CD14-positive monocyte (primary cell): ENCODE results near the gene OR2J3. TPM values are rescaled to one million over a fixed set of nuclear protein-coding genes. Genes with fewer than 3 reads are reported as not detected.

Experiments used
- DNase-seq, 3 donors: peaks; one replicate each; pipeline ENCODE4 v3.0.0-alpha.2; 2011 to 2022
- H2AFZ ChIP-seq: 2 replicates; pipeline ENCODE4 v1.6.0; 2012; ENCODE audit warnings: mild to moderate bottlenecking, low read depth, low read length, inconsistent platforms; ENCODE audit not compliant: insufficient read depth, poor library complexity, severe bottlenecking
- H3K27ac ChIP-seq, 2 donors: 1 replicate in 1 of 2; 2 replicates in 1 of 2; pipeline ENCODE4 v1.5.1; 2012 to 2013; ENCODE audit warnings: low read length in 2 of 2, control low read depth in 1 of 2, inconsistent platforms in 1 of 2, low read depth in 1 of 2, mild to moderate bottlenecking in 1 of 2
- H3K27me3 ChIP-seq, 2 donors: one replicate each; pipeline versions ENCODE4 v1.6.0 to v1.6.1; 2011 to 2013; ENCODE audit warnings: low read length in 2 of 2; ENCODE audit not compliant: control insufficient read depth in 2 of 2, insufficient read depth in 2 of 2
- H3K36me3 ChIP-seq, 2 donors: replicated peaks in 1 of 2; 1 replicate in 1 of 2; 2 replicates in 1 of 2; pipeline versions ENCODE4 v1.5.1 to v1.6.1; 2012 to 2013; ENCODE audit warnings: low read length in 2 of 2, control low read depth in 1 of 2, inconsistent platforms in 1 of 2, mild to moderate bottlenecking in 1 of 2; ENCODE audit not compliant: insufficient read depth in 2 of 2, control insufficient read depth in 1 of 2
- H3K4me1 ChIP-seq, 2 donors: 1 replicate in 1 of 2; 2 replicates in 1 of 2; pipeline versions ENCODE4 v1.5.1 to v1.6.1; 2012 to 2013; ENCODE audit warnings: low read length in 2 of 2, control low read depth in 1 of 2, inconsistent platforms in 1 of 2, mild to moderate bottlenecking in 1 of 2, moderate library complexity in 1 of 2; ENCODE audit not compliant: insufficient read depth in 2 of 2, control insufficient read depth in 1 of 2
- H3K4me2 ChIP-seq: replicated peaks from 2 replicates; pipeline ENCODE3; 2012; ENCODE audit warnings: low read length, moderate library complexity, mild to moderate bottlenecking; ENCODE audit not compliant: poor library complexity, severe bottlenecking; ENCODE audit errors: extremely low read depth
- H3K4me3 ChIP-seq, 3 experiments: fragments of 200-600 bp in 1 of 3; sonication (generic) in 1 of 3; replicated peaks in 1 of 3; 1 replicate in 2 of 3; 2 replicates in 1 of 3; pipeline ENCODE4 v1.5.1; 2011 to 2013; ENCODE audit warnings: low read length in 3 of 3, mild to moderate bottlenecking in 3 of 3, control low read depth in 2 of 3, low read depth in 2 of 3, inconsistent platforms in 1 of 3, moderate library complexity in 1 of 3
- H3K79me2 ChIP-seq: 2 replicates; pipeline ENCODE4 v1.6.0; 2012; ENCODE audit warnings: mild to moderate bottlenecking, control low read depth, inconsistent platforms, low read length, moderate library complexity; ENCODE audit not compliant: insufficient read depth
- H3K9ac ChIP-seq: 2 replicates; pipeline ENCODE4 v1.6.0; 2017; ENCODE audit warnings: low read length, mild to moderate bottlenecking; ENCODE audit not compliant: insufficient read depth, poor library complexity, severe bottlenecking
- H3K9me3 ChIP-seq, 2 donors: replicated peaks in 1 of 2; 1 replicate in 1 of 2; 2 replicates in 1 of 2; pipeline versions ENCODE4 v1.5.1 to v1.6.1; 2012 to 2013; ENCODE audit warnings: low read length in 2 of 2, control low read depth in 1 of 2; ENCODE audit not compliant: control insufficient read depth in 1 of 2, insufficient read depth in 1 of 2
- H4K20me1 ChIP-seq: 2 replicates; pipeline ENCODE4 v1.6.0; 2012; ENCODE audit warnings: mild to moderate bottlenecking, low read length, control low read depth, moderate library complexity; ENCODE audit not compliant: insufficient read depth
- H3K27ac Mint-ChIP-seq, 7 donors: one replicate each; pipeline ENCODE4 v1.8.0; 2020; ENCODE audit warnings: mild to moderate bottlenecking in 7 of 7, mixed read lengths in 7 of 7, moderate library complexity in 6 of 7, inconsistent platforms in 2 of 7
- H3K27me3 Mint-ChIP-seq, 3 donors: one replicate each; pipeline ENCODE4 v1.8.0; 2021 to 2022; ENCODE audit warnings: low read depth in 3 of 3, mild to moderate bottlenecking in 3 of 3, mixed read lengths in 3 of 3, moderate library complexity in 3 of 3, inconsistent platforms in 1 of 3
- H3K36me3 Mint-ChIP-seq, 2 donors: one replicate each; pipeline ENCODE4 v1.8.0; 2020; ENCODE audit warnings: mixed read lengths in 2 of 2, inconsistent platforms in 1 of 2, mild to moderate bottlenecking in 1 of 2
- H3K4me1 Mint-ChIP-seq: one replicate; pipeline ENCODE4 v1.8.0; 2020; ENCODE audit warnings: mild to moderate bottlenecking, mixed read lengths
- H3K4me3 Mint-ChIP-seq, 2 donors: one replicate each; pipeline ENCODE4 v1.8.0; 2020; ENCODE audit warnings: mild to moderate bottlenecking in 2 of 2, mixed read lengths in 2 of 2, moderate library complexity in 1 of 2
- H3K9me3 Mint-ChIP-seq, 7 donors: one replicate each; pipeline ENCODE4 v1.8.0; 2020 to 2022; ENCODE audit warnings: mixed read lengths in 7 of 7, mild to moderate bottlenecking in 6 of 7, moderate library complexity in 6 of 7, inconsistent platforms in 2 of 7
- CTCF ChIP-seq: fragments of 200-600 bp; IDR thresholded peaks from one replicate; pipeline ENCODE4 v1.8.0; 2022; ENCODE audit warnings: antibody characterized with exemption, mild to moderate bottlenecking
- WGBS: methylation state at CpG from one replicate; pipeline ENCODE4 v1.1.5; 2013; ENCODE audit warnings: missing lambda C conversion rate; ENCODE audit not compliant: insufficient coverage; 5-methylcytosine and 5-hydroxymethylcytosine counted together
- intact Hi-C, 2 donors: fragments of 100-400 bp; cut with micrococcal nuclease; formaldehyde crosslinking; loops; one replicate each; pipeline versions ENCODE4 v1.15.0 to v1.15.1; 2023
- polyA plus RNA-seq, 3 donors: library from polyadenylated mRNA; depleted of rRNA in 1 of 3; unstranded in 2 of 3; stranded (reverse) in 1 of 3; fragments of 300-500 nt in 2 of 3; fragments of >200 nt in 1 of 3; fragmentation: Illumina TruSeq in 2 of 3; gene quantifications; 1 replicate in 2 of 3; 2 replicates in 1 of 3; pipeline ENCODE4 v1.2.3, GENCODE V29; 2012 to 2021

Gene OR2J3
- polyA plus RNA-seq, 3 donors = not detected

- H3K4me1 Mint-ChIP-seq = no peaks in the 10 kb centered on the region
- Histone ChIP-seq H2AFZ (no peak overlapping the region), H3K9ac (no peak overlapping the region), H3K9me3 (peaks cover 0 to 3% of the 10 kb centered on the region in 2 donors), H3K4me1 (no peaks in the 10 kb centered on the region), H3K36me3 (no peaks in the 10 kb centered on the region), H3K4me2 (no peak overlapping the region), H3K79me2 (no peaks in the 10 kb centered on the region), H4K20me1 (no peaks in the 10 kb centered on the region), H3K27me3 (no peaks in the 10 kb centered on the region), H3K4me3 (no peak overlapping the region), H3K27ac (no peak overlapping the region)
- H3K4me3 Mint-ChIP-seq = no peak overlapping the region
- DNase-seq = no peak
- intact Hi-C loops = no loop called here
- peaks cover 0 to 10% (median 2%) of the 10 kb centered on the region in 7 donors for H3K9me3 Mint-ChIP-seq
- no peak overlapping the region for H3K27ac Mint-ChIP-seq
- no peak for TF ChIP-seq CTCF
- WGBS = 95% methylated on average over 9 of the region's 15 CpGs
- peaks cover 0 to 5% (median 1%) of the 10 kb centered on the region in 3 donors for H3K27me3 Mint-ChIP-seq
- no peaks in the 10 kb centered on the region for H3K36me3 Mint-ChIP-seq
Observed at GRCh38 chr6:29082457-29082856, 25.4 kb upstream of the OR2J3 start.

- no peak within 1 kb of the TSS for H3K27ac ChIP-seq
- no peaks in the 10 kb centered on the region for H3K79me2 ChIP-seq
- no CpG with 5 or more reads among the region's 1 CpG for WGBS
- no peak within 1 kb of the TSS for H3K4me3 ChIP-seq
- no peak for DNase-seq
- no peak within 1 kb of the TSS for H3K9ac ChIP-seq
- no peaks in the 10 kb centered on the region for H3K27me3 ChIP-seq
- Mint-ChIP-seq H3K4me1 (no peaks in the 10 kb centered on the region), H3K36me3 (no peaks in the 10 kb centered on the region), H3K27me3 (peaks cover 0 to 4% (median 1%) of the 10 kb centered on the region in 3 donors), H3K9me3 (peaks cover 0 to 6% (median 3%) of the 10 kb centered on the region in 7 donors), H3K27ac (no peak within 1 kb of the TSS), H3K4me3 (no peak within 1 kb of the TSS)
- H2AFZ ChIP-seq = no peak within 1 kb of the TSS
- H3K4me1 ChIP-seq = no peaks in the 10 kb centered on the region
- H3K36me3 ChIP-seq = no peaks in the 10 kb centered on the region
- intact Hi-C loops = no loop called here
- no peaks in the 10 kb centered on the region for H4K20me1 ChIP-seq
- no peak for TF ChIP-seq CTCF
- peaks cover 0 to 3% of the 10 kb centered on the region in 2 donors for H3K9me3 ChIP-seq
- H3K4me2 ChIP-seq = no peak within 1 kb of the TSS
Observed at GRCh38 chr6:29087213-29087612, 20.6 kb upstream of the OR2J3 start, which contains the start of gene OR2B3. Gene OR2B3, minus strand, starts transcription at chr6:29087313. Its CDS starts 65 bp downstream, at chr6:29087248.
